Progenitor cell of endocrine pancreas (in vitro differentiated cells): ENCODE measurements around the gene OR10H4. TPM values are rescaled to one million over a fixed set of nuclear protein-coding genes. Genes with fewer than 3 reads are reported as not detected.

ENCODE experiments used
- DNase-seq: peaks from one replicate; pipeline ENCODE4 v3.0.0; 2021; ENCODE audit warnings: low spot score; ENCODE audit not compliant: unreplicated experiment
- H3K27ac Mint-ChIP-seq: 2 replicates; pipeline ENCODE4 v1.8.0; 2021; ENCODE audit warnings: mild to moderate bottlenecking, moderate library complexity, mixed read lengths
- H3K27me3 Mint-ChIP-seq: 2 replicates; pipeline ENCODE4 v1.8.0; 2021; ENCODE audit warnings: mixed read lengths
- H3K36me3 Mint-ChIP-seq: 2 replicates; pipeline ENCODE4 v1.8.0; 2022; ENCODE audit warnings: mixed read lengths; ENCODE audit not compliant: insufficient read depth
- H3K4me1 Mint-ChIP-seq: 2 replicates; pipeline ENCODE4 v1.8.0; 2021; ENCODE audit warnings: low read depth, mixed read lengths
- H3K4me3 Mint-ChIP-seq: 2 replicates; pipeline ENCODE4 v1.8.0; 2021; ENCODE audit warnings: low read depth, mild to moderate bottlenecking, moderate library complexity, mixed read lengths
- H3K9me3 Mint-ChIP-seq: 2 replicates; pipeline ENCODE4 v1.8.0; 2021; ENCODE audit warnings: low read depth, mixed read lengths
- CTCF ChIP-seq: fragments of 200-600 bp; sonication (generic); IDR thresholded peaks from one replicate; pipeline ENCODE4 v1.5.0; 2021; ENCODE audit warnings: antibody characterized with exemption, mild to moderate bottlenecking; ENCODE audit not compliant: unreplicated experiment
- total RNA-seq: library from RNA; stranded (reverse); gene quantifications from 2 replicates; pipeline ENCODE4 v1.2.1, GENCODE V29; 2021

OR10H4 gene
- total RNA-seq, 1 donor from 2014 or later = not detected

GRCh38 chr19:15934332-15935078 lies 14.3 kb upstream of the OR10H4 start, which contains the start of gene CYP4F11:
Gene CYP4F11 (minus strand): TSS chr19:15934529. CDS start chr19:15934408, 121 bp downstream.
- no peak for TF ChIP-seq CTCF
- peaks cover 2% of the 10 kb centered on the region for H3K36me3 Mint-ChIP-seq
- no peak within 1 kb of the TSS for H3K27ac Mint-ChIP-seq
- no peaks in the 10 kb centered on the region for H3K4me1 Mint-ChIP-seq
- no peak within 1 kb of the TSS for H3K4me3 Mint-ChIP-seq
- no peak for DNase-seq
- H3K27me3 Mint-ChIP-seq = no peaks in the 10 kb centered on the region
- peaks cover 30% of the 10 kb centered on the region for H3K9me3 Mint-ChIP-seq

GRCh38 chr19:15935167-15935702 lies 13.6 kb upstream of the OR10H4 start:
- no peaks in the 10 kb centered on the region for H3K4me1 Mint-ChIP-seq
- no peak overlapping the region for H3K27ac Mint-ChIP-seq
- TF ChIP-seq CTCF = no peak
- no peak overlapping the region for H3K4me3 Mint-ChIP-seq
- H3K27me3 Mint-ChIP-seq = no peaks in the 10 kb centered on the region
- peaks cover 28% of the 10 kb centered on the region for H3K9me3 Mint-ChIP-seq
- H3K36me3 Mint-ChIP-seq = no peaks in the 10 kb centered on the region
- DNase-seq = no peak

- DNase-seq = no peak
- Mint-ChIP-seq H3K27me3 (no peaks in the 10 kb centered on the region), H3K4me3 (no peak overlapping the region), H3K4me1 (no peaks in the 10 kb centered on the region), H3K36me3 (no peaks in the 10 kb centered on the region), H3K9me3 (peaks cover 31% of the 10 kb centered on the region), H3K27ac (no peak overlapping the region)
- TF ChIP-seq CTCF = no peak
These were observed 12.6 kb upstream of the OR10H4 start for GRCh38 chr19:15936173-15936572.

GRCh38 chr19:15936950-15937349 lies 11.9 kb upstream of the OR10H4 start:
- Mint-ChIP-seq H3K9me3 (peaks cover 37% of the 10 kb centered on the region), H3K27me3 (no peaks in the 10 kb centered on the region), H3K4me1 (no peaks in the 10 kb centered on the region), H3K36me3 (no peaks in the 10 kb centered on the region), H3K27ac (no peak overlapping the region), H3K4me3 (no peak overlapping the region)
- no peak for TF ChIP-seq CTCF
- no peak for DNase-seq

- no peak for DNase-seq
- Mint-ChIP-seq H3K27me3 (no peaks in the 10 kb centered on the region), H3K27ac (no peak overlapping the region), H3K36me3 (no peaks in the 10 kb centered on the region), H3K9me3 (peaks cover 42% of the 10 kb centered on the region), H3K4me1 (no peaks in the 10 kb centered on the region), H3K4me3 (no peak overlapping the region)
- TF ChIP-seq CTCF = no peak
These were observed 11.0 kb upstream of the OR10H4 start for GRCh38 chr19:15937771-15938170.
